HL-60 (cell line): ENCODE measurements around the gene KRT75.

Experiments used
- DNase-seq, 2 experiments: peaks; one replicate each; pipeline ENCODE4 v3.0.0-alpha.2; 2010 to 2020; ENCODE audit warnings: low read depth in 1 of 2, low spot score in 1 of 2
- H3K27ac ChIP-seq: fragments of 250-450 bp; sonication (Bioruptor Pico); replicated peaks from 2 replicates; pipeline ENCODE4 v1.5.1; 2020; ENCODE audit warnings: mild to moderate bottlenecking, moderate library complexity
- H3K27me3 ChIP-seq: fragments of 250-450 bp; sonication (Bioruptor Pico); 2 replicates; pipeline ENCODE4 v1.5.1; 2021; ENCODE audit warnings: mild to moderate bottlenecking, moderate library complexity; ENCODE audit not compliant: insufficient read depth, poor library complexity, severe bottlenecking
- H3K4me3 ChIP-seq: replicated peaks from 2 replicates; pipeline ENCODE4 v1.5.1; 2011; ENCODE audit warnings: mild to moderate bottlenecking, control low read depth, low read length; ENCODE audit not compliant: insufficient read depth
- CTCF ChIP-seq: IDR thresholded peaks from one replicate; pipeline ENCODE4 v1.5.1; 2011; ENCODE audit warnings: low read length, control low read depth, inconsistent platforms; ENCODE audit not compliant: insufficient read depth
- GABPA ChIP-seq: IDR thresholded peaks from 2 replicates; pipeline ENCODE4 v1.6.1; 2012; ENCODE audit warnings: low read depth
- POLR2AphosphoS5 ChIP-seq: IDR thresholded peaks from 2 replicates; pipeline ENCODE4 v1.6.1; 2012; ENCODE audit warnings: low read depth
- REST ChIP-seq: IDR thresholded peaks from 2 replicates; pipeline ENCODE4 v1.6.1; 2012; ENCODE audit warnings: low read depth; ENCODE audit not compliant: insufficient replicate concordance
- SPI1 ChIP-seq: IDR thresholded peaks from 2 replicates; pipeline ENCODE4 v1.6.1; 2012; ENCODE audit warnings: low read depth, mild to moderate bottlenecking, borderline replicate concordance

The KRT75 gene

GRCh38 chr12:52426034-52426433 is 8.1 kb downstream of the KRT75 start:
- peaks cover 3% of the 10 kb centered on the region for H3K27me3 ChIP-seq

GRCh38 chr12:52425466-52425865 is 8.7 kb downstream of the KRT75 start:
- H3K27ac ChIP-seq = no peak overlapping the region
- H3K4me3 ChIP-seq = no peak overlapping the region
- no peak for DNase-seq
- H3K27me3 ChIP-seq = peaks cover 3% of the 10 kb centered on the region
- TF ChIP-seq SPI1 = no peak
- no peak for TF ChIP-seq GABPA
- TF ChIP-seq CTCF = no peak
- no peak for TF ChIP-seq REST
- TF ChIP-seq POLR2AphosphoS5 = no peak

More at GRCh38 chr12:52426034-52426433, 8.1 kb downstream of the KRT75 start:
- TF ChIP-seq SPI1 (no peak), CTCF (no peak), POLR2AphosphoS5 (no peak), GABPA (no peak), REST (no peak)
- Histone ChIP-seq H3K4me3 (no peak overlapping the region), H3K27ac (no peak overlapping the region)
- no peak for DNase-seq

- no peak overlapping the region for H3K4me3 ChIP-seq
- no peak for DNase-seq
- peaks cover under 1% of the 10 kb centered on the region for H3K27me3 ChIP-seq
- TF ChIP-seq POLR2AphosphoS5 = no peak
- H3K27ac ChIP-seq = no peak overlapping the region
These were observed 10.3 kb downstream of the KRT75 start for GRCh38 chr12:52423661-52424500.

GRCh38 chr12:52423035-52423434 is 11.1 kb downstream of the KRT75 start:
- DNase-seq = no peak
- H3K4me3 ChIP-seq = no peak overlapping the region
- H3K27ac ChIP-seq = no peak overlapping the region
- no peak for TF ChIP-seq CTCF
- no peak for TF ChIP-seq POLR2AphosphoS5
- TF ChIP-seq GABPA = no peak
- no peak for TF ChIP-seq REST
- TF ChIP-seq SPI1 = no peak
- no peaks in the 10 kb centered on the region for H3K27me3 ChIP-seq
